Stimulated activated naive CD8-positive, alpha-beta T cell treated with anti-CD3 and anti-CD28 coated beads, Interleukin-15, amount 100 ng/mL, for 72 hours (primary cell): ENCODE data around the gene CTNNA2.
"Not testable (repeated sequence)": the region's sequence is repeated elsewhere in the genome, so short reads cannot be mapped to it uniquely, and the experiment has no call there.

ENCODE experiments used
- ATAC-seq: fragments of 150-1000 bp; cut with Tn5 transposase; 2 replicates; pipeline ENCODE4 v1.10.0; 2021; ENCODE audit warnings: mild to moderate bottlenecking, moderate library complexity
- DNase-seq, 2 donors: peaks; one replicate each; pipeline ENCODE4 v3.0.0; 2021 to 2022
- H3K27ac Mint-ChIP-seq, 2 donors: one replicate each; pipeline ENCODE4 v1.8.0; 2022; ENCODE audit warnings: mild to moderate bottlenecking in 2 of 2, mixed read lengths in 2 of 2, moderate library complexity in 2 of 2
- H3K27me3 Mint-ChIP-seq: one replicate; pipeline ENCODE4 v1.8.0; 2022; ENCODE audit warnings: mixed read lengths
- H3K4me1 Mint-ChIP-seq: one replicate; pipeline ENCODE4 v1.8.0; 2022; ENCODE audit warnings: mild to moderate bottlenecking, mixed read lengths
- H3K4me3 Mint-ChIP-seq, 2 donors: one replicate each; pipeline ENCODE4 v1.8.0; 2022; ENCODE audit warnings: mild to moderate bottlenecking in 2 of 2, mixed read lengths in 2 of 2, moderate library complexity in 1 of 2
- H3K9me3 Mint-ChIP-seq, 2 donors: one replicate each; pipeline ENCODE4 v1.8.0; 2022; ENCODE audit warnings: mixed read lengths in 2 of 2

The CTNNA2 gene

DNA sequence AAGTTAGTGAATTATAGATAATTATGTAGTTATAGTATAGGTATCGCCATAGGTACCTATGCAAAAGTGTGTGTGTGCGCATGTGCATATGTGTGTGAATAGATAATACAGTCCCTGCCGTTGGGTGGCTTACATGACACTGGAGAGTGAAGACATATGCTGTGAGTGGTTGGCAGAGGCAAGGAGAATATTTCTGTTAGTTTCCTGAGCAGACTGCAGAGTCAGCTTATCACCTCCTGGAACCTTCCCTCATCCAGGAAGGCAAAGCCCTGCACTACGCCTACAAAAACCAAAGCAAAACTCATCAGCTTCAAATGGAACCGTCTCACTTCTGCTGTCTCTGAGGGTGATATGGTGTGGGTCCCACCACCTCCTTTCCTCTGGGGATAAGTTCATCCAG is 609.8 kb downstream of the CTNNA2 start:
- Mint-ChIP-seq H3K27ac (no peak overlapping the region), H3K27me3 (no peaks in the 10 kb centered on the region), H3K9me3 (peaks cover 5 to 11% of the 10 kb centered on the region in 2 donors), H3K4me3 (no peak overlapping the region), H3K4me1 (no peaks in the 10 kb centered on the region)
- DNase-seq (no peak), ATAC-seq (no peak)

DNA sequence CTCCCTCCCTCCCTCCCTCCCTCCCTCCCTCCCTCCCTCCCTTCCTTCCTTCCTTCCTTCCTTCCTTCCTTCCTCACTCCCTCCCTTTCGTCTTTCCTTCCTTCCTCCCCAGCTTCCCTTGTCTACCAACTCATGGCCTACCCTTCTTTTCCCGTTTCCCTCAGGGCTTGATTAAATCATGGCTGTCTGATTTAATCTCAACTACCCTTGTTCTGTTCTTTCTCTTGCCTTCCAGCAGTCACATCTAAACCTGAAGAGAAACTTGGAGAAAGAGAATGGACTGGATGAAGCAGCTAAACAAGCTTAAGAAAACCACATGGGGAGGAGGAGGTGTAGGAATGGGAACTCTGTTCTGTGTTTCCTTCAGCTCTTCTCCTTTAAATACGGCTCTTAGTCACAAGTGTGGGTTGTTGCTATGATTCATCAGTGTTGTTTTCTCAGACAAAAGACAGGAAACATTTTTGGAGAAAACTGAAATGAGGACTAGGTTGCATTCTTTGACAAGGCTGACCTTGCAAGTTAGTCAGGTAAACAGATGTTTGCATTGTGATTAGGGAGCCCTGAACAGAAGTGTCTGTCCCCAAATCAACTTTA is 613.8 kb downstream of the CTNNA2 start:
- Mint-ChIP-seq H3K4me3 (no peak overlapping the region), H3K27me3 (no peaks in the 10 kb centered on the region), H3K9me3 (peaks cover 5 to 16% of the 10 kb centered on the region in 2 donors), H3K27ac (no peak overlapping the region), H3K4me1 (no peaks in the 10 kb centered on the region)
- DNase-seq, result no peak
- ATAC-seq, result no peak

DNA sequence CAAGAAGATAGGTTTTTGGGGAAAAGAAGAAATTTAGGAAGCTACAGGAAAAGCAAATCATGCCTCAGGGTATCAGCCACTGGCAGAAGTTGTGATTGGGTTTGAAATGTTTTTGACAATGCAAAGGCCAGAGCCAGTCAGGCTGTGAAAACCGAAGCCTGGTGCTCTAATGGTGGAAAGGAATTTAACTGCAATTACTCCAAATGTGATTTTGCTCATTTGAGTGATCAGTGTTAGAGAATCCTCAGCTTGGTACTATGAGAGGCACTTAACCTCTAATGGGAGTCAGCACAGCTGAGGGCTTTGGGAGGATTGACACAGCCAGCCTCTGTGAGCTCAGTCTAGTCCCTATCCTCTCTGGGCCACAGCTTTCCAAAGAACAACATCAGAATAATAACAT is 615.2 kb downstream of the CTNNA2 start:
- H3K27me3 Mint-ChIP-seq, result no peaks in the 10 kb centered on the region
- no peak overlapping the region for H3K27ac Mint-ChIP-seq
- no peak overlapping the region for H3K4me3 Mint-ChIP-seq
- DNase-seq (no peak), ATAC-seq (no peak)
- peaks cover 5 to 16% of the 10 kb centered on the region in 2 donors for H3K9me3 Mint-ChIP-seq
- H3K4me1 Mint-ChIP-seq, result no peaks in the 10 kb centered on the region

DNA sequence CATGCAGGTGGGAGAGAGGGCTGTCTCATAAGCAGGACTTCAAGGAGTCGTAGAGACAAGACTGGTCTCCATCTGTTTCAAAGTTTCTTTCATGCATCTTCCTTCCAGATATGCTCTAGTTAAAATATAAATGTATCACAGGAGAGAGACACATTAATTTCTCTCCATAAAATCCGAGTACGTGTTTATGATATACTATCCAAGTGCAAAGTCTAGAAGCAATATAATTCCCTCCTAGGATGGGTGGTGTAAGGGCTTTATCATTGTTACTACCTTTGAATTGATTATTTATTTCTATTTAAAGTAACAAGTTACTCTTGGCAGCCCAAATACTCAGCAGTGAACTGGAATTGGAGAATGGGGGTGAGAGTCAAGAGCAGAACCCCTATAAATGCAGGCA is 619.4 kb downstream of the CTNNA2 start:
- Mint-ChIP-seq H3K4me3 (no peak overlapping the region), H3K9me3 (peaks cover 0 to 30% of the 10 kb centered on the region in 2 donors), H3K27me3 (no peaks in the 10 kb centered on the region), H3K27ac (no peak overlapping the region), H3K4me1 (no peaks in the 10 kb centered on the region)
- DNase-seq (no peak), ATAC-seq (no peak)

DNA sequence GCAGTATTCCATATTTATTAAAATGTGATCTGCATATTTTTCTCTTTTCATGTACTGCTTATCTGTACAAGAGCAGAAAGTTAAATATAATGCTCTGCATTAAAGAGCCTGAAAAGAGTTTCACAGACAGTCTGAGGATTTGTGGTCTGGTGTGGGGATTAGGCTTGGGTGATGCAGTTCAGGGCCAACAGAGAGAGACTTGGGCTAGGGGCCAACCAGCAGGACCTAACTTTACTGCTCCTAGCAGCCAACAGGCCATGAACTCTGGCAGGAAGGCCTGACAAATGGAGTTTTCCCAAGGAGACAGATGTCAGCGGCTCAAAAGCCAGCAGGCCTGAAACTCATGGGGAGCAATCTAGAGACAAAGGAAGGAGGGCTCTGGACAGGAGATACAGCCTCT is 622.1 kb downstream of the CTNNA2 start:
- no peak overlapping the region for H3K27ac Mint-ChIP-seq
- H3K4me1 Mint-ChIP-seq, result no peaks in the 10 kb centered on the region
- no peaks in the 10 kb centered on the region for H3K27me3 Mint-ChIP-seq
- H3K4me3 Mint-ChIP-seq, result no peak overlapping the region
- H3K9me3 Mint-ChIP-seq, result peaks cover 0 to 29% of the 10 kb centered on the region in 2 donors
- no peak for DNase-seq
- no peak for ATAC-seq

DNA sequence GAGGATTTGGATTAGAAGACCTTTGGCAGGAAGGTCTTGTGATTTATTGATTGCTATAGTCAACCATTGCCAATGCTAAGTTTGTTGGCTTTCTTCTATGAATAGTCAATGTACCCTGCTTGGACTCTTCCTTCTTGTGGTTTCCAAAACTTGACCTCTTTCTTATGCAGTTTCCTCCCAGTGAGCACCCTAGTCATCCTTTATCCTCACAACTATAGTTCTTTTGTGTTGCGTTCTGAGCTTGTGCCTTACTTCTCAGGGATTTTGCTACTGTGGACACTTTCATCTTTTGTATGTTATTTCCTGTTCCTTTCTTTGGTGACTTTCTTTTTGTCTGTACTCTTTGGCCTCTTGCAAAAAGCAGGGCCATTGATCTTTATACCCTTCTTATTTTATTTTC is 623.5 kb downstream of the CTNNA2 start:
- no peak overlapping the region for H3K27ac Mint-ChIP-seq
- no peaks in the 10 kb centered on the region for H3K27me3 Mint-ChIP-seq
- H3K9me3 Mint-ChIP-seq, result peaks cover 0 to 29% of the 10 kb centered on the region in 2 donors
- no peaks in the 10 kb centered on the region for H3K4me1 Mint-ChIP-seq
- ATAC-seq (no peak), DNase-seq (no peak)
- H3K4me3 Mint-ChIP-seq, result no peak overlapping the region

DNA sequence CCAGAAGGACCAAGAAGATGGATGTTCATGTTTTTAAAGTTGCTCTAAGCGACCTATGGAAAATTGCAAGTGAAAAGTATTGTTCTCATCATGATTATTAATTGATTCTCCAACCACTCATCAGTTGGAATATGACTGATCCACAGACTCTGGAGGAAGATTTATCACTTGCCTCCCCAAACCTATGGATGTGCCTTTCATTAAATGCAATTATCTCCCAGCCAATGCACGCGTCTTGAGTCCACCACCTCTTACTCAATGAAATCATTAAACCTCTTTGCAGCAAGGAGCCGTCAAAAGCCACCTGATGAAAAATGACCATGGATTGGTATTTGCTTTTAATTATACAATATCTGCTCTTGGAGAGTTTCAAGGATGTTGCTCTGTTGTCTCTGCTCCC is 626.1 kb downstream of the CTNNA2 start:
- ATAC-seq, result no peak
- no peak for DNase-seq
- no peak overlapping the region for H3K27ac Mint-ChIP-seq
- H3K4me1 Mint-ChIP-seq, result no peaks in the 10 kb centered on the region
- no peak overlapping the region for H3K4me3 Mint-ChIP-seq
- peaks cover 0 to 29% of the 10 kb centered on the region in 2 donors for H3K9me3 Mint-ChIP-seq
- H3K27me3 Mint-ChIP-seq, result no peaks in the 10 kb centered on the region

DNA sequence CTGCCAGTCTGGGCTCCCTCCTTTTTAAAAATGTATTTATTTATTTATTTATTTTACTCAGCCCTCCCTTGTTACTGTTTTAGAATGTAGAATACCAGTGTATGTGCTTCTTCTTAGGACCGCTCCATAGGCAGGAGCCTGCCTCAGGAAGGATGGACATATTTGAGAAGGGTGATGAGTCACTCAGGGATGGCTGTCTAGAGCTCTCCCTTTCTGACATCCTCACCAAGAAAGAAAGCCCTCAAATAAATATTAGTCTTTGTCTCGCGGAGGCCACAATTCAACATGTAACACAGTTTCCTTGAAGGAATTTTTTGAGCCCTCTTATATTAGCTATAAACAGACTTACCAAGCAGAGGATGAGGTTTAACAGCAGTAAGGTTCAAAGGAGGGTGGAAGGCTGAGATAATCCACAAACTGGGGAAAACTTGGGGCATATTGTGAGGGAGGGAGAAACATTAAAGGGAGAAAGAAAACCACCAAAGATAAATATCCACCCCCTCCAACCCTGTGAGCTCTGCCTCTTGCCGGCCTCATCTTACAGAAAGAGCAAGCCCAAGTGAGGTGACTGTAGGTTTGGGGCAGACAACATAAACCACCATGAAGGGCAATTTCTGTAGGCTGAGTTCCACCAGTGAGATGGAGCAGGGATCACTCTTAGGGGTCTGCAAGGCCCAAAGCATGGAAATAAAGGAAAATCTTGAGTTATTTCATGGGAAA is 628.3 kb downstream of the CTNNA2 start:
- H3K4me3 Mint-ChIP-seq, result no peak overlapping the region
- no peak overlapping the region for H3K27ac Mint-ChIP-seq
- peaks cover 0 to 18% of the 10 kb centered on the region in 2 donors for H3K9me3 Mint-ChIP-seq
- no peak for DNase-seq
- H3K4me1 Mint-ChIP-seq, result no peaks in the 10 kb centered on the region
- no peaks in the 10 kb centered on the region for H3K27me3 Mint-ChIP-seq
- no peak for ATAC-seq

DNA sequence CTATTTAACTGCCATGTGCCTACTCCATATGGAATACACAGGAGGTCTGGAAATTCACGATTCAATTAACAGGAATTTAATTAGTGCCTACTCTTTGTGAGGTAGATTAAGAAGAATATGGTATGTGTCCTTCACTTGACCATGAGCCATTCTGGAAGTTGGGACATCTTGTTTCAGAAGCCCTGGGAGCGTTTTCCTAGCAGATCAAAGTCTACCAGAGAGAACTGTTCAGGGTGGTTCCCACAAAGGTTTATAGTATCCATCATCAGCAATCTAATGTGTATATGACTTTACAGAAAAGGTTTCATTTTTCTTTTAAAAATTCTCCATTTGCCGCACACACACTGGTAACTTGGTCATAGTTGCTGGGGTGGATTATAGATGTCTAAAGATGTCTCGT is 632.6 kb downstream of the CTNNA2 start:
- no peaks in the 10 kb centered on the region for H3K27me3 Mint-ChIP-seq
- no peaks in the 10 kb centered on the region for H3K4me1 Mint-ChIP-seq
- no peak overlapping the region for H3K27ac Mint-ChIP-seq
- DNase-seq, result no peak
- no peak for ATAC-seq
- no peak overlapping the region for H3K4me3 Mint-ChIP-seq
- no peaks in the 10 kb centered on the region for H3K9me3 Mint-ChIP-seq

DNA sequence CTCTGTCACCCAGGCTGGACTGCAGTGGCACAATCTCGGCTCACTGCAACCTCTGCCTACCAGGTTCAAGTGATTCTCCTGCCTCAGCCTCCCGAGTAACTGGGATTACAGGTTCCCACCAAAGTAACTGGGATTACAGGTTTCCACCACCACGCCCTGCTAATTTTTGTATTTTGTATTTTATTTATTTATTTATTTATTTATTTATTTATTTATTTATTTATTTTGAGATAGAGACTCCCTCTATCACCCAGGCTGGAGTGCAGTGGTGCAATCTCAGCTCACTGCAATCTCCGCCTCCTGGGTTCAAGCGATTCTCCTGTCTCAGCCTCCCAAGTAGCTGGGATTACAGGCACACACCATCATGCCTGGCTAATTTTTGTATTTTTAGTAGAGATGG is 633.9 kb downstream of the CTNNA2 start:
- not testable (repeated sequence) for H3K4me1 Mint-ChIP-seq, DNase-seq, H3K27me3 Mint-ChIP-seq, H3K9me3 Mint-ChIP-seq, ATAC-seq, H3K27ac Mint-ChIP-seq, H3K4me3 Mint-ChIP-seq

DNA sequence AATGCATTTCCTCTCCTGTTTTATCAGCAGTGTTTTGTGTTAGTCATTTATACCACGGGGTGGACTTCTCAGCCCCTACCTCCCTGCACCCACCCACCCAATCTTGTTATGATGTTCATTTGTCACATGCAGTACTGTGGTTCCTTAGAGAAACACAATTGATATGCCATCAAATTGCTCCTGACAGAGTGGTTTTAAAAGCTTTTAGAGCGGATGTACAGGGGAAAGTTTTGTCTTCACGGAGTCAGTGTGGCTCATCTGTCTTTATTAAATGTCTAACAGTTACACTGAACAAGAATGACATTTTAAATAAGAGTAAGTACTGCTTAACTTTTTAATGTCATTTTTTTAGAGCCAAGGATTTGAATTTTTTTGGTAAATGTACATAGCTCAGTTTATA is 634.8 kb downstream of the CTNNA2 start:
- Mint-ChIP-seq H3K27ac (no peak overlapping the region), H3K9me3 (no peaks in the 10 kb centered on the region), H3K27me3 (no peaks in the 10 kb centered on the region), H3K4me1 (no peaks in the 10 kb centered on the region), H3K4me3 (no peak overlapping the region)
- no peak for DNase-seq
- ATAC-seq, result no peak

DNA sequence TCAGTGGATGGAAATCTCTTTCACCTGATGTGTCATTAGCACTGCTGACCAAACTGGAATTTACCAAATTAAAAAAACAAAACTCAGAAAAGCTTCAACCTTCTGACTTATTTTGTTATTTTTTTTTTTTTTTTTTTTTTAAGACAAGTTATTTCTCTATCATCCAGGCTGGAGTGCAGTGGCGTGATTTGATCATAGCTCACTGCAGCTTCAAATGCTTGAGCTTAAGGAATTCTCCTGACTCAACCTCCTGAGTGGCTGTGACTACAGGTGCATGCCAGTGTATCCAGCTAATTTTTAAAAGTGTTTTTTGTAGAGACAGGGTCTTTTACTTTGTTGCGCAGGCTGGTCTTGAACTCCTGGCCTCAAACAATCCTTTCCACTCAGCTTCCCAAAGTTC is 636.1 kb downstream of the CTNNA2 start:
- ATAC-seq (no peak), DNase-seq (no peak)
- H3K9me3 Mint-ChIP-seq, result no peaks in the 10 kb centered on the region
- no peaks in the 10 kb centered on the region for H3K4me1 Mint-ChIP-seq
- H3K27me3 Mint-ChIP-seq, result no peaks in the 10 kb centered on the region
- H3K4me3 Mint-ChIP-seq, result no peak overlapping the region
- H3K27ac Mint-ChIP-seq, result no peak overlapping the region

DNA sequence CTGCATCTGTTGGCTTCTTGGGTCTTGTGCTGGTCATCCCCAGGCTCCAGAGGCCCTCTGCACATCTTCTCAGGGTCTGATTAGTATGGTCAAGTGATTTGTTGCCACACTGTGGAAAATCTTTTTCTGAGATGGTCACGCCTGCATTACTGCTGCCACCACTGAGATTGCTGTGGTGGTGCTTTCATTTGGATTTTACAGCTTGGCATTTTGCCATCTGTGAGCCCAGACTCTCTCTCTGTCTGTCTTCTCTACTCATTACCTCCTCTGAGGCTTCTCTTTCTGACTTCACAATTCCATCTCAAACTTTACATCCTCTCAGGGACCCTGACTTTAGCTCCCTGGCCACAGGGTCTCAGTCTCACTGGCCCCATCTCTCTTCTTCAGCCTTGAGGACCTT is 637.1 kb downstream of the CTNNA2 start:
- H3K27ac Mint-ChIP-seq, result no peak overlapping the region
- H3K27me3 Mint-ChIP-seq, result no peaks in the 10 kb centered on the region
- ATAC-seq (no peak), DNase-seq (no peak)
- no peaks in the 10 kb centered on the region for H3K4me1 Mint-ChIP-seq
- no peak overlapping the region for H3K4me3 Mint-ChIP-seq
- no peaks in the 10 kb centered on the region for H3K9me3 Mint-ChIP-seq

DNA sequence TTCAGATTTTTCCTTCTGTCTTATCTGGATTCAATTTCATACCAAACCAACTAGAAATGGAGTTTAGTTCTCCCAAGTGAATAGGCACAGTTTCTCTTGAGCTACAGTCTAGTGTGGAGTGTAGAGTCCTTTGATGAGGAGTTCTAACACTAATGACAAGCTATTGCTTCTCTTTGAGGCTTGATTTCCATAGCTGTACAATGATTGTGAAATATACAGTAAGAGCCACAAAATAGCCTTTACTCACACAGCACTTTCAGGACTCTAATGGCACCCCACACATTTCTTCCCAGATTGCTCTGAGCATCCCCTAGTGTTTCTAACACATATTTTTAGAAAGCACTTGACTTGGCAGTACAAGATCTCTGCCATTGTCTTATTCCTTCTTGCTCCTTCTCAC is 638.4 kb downstream of the CTNNA2 start:
- H3K4me1 Mint-ChIP-seq, result no peaks in the 10 kb centered on the region
- no peak for ATAC-seq
- H3K27ac Mint-ChIP-seq, result no peak overlapping the region
- no peak overlapping the region for H3K4me3 Mint-ChIP-seq
- DNase-seq, result no peak
- H3K9me3 Mint-ChIP-seq, result no peaks in the 10 kb centered on the region
- H3K27me3 Mint-ChIP-seq, result no peaks in the 10 kb centered on the region

DNA sequence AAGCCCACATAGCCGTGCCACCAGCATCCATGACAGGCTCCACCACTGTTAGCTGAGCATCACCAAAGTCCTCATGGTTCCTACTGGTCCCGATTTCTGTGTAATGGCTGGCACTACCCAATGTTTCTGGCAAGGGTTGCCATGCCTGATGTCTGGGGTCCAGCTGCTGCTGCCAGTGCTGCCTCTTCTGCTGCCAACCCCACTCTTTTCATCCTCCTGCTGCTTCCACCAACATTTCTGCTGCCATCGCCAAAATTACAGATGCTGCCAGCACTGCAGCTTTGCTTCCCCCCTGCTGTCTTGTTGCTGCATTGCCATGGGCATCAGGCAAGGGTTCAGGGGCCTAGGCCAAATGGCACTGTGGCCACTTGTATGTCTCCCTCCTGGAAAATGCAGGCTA is 638.8 kb downstream of the CTNNA2 start:
- ATAC-seq (no peak), DNase-seq (no peak)
- Mint-ChIP-seq H3K4me3 (no peak overlapping the region), H3K9me3 (no peaks in the 10 kb centered on the region), H3K27me3 (no peaks in the 10 kb centered on the region), H3K27ac (no peak overlapping the region), H3K4me1 (no peaks in the 10 kb centered on the region)

DNA sequence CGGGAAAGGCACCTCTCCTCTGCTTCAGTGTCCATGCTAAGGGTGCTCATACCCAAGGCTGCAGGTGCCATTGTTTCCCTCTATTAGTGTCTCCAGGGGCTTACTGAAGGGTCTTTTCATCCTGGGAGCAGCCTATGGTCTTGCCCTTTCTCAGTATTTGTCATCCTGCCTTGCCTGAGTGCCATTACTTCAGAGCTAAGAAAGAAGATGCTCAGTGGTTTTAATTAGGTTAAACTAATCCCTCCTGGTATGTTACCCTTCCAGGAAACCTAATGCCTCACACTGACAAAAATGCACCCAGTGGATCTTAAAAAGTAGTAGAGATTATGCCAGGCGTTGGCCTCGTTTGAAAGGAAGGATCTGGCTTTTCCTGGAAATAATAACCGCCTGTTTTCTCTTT is 640.3 kb downstream of the CTNNA2 start:
- Mint-ChIP-seq H3K27ac (no peak overlapping the region), H3K27me3 (no peaks in the 10 kb centered on the region), H3K9me3 (peaks cover 0 to 7% of the 10 kb centered on the region in 2 donors), H3K4me3 (no peak overlapping the region), H3K4me1 (no peaks in the 10 kb centered on the region)
- DNase-seq (no peak), ATAC-seq (no peak)

DNA sequence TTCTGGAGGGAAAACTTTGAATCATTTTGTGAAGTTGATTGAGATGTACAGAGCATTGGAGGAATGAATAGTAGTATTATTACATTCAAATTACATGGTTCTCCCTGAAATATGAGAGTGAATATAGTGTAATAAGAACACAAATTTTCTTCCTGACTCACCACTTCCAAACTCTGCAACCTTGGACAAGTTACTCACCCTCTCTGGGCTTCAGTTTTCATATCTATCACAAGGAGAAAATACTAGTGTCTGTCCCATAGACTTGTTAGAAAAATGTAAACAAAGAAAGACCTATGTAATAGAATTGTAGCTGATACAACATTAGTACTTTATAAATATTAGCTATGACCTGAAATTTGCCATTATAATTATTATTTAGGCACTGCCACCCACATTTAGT is 640.9 kb downstream of the CTNNA2 start:
- DNase-seq (no peak), ATAC-seq (no peak)
- Mint-ChIP-seq H3K27me3 (no peaks in the 10 kb centered on the region), H3K4me3 (no peak overlapping the region), H3K4me1 (no peaks in the 10 kb centered on the region), H3K27ac (no peak overlapping the region), H3K9me3 (peaks cover 0 to 7% of the 10 kb centered on the region in 2 donors)
